Small intestine (tissue), 7 donors: Measurements from ENCODE around the gene PLAAT1. TPM values are rescaled to one million over a fixed set of nuclear protein-coding genes. Genes with fewer than 3 reads are reported as not detected.

Experiments
- DNase-seq, 2 donors: peaks; one replicate each; pipeline versions ENCODE4 v3.0.0 to v3.0.0-alpha.2; 2013
- FAIRE-seq: peaks from 2 replicates; lab custom pipeline; 2012; peaks lifted over from hg19 to GRCh38; lab: Jason Lieb, UNC
- H3K27ac ChIP-seq, 3 donors: one replicate each; pipeline ENCODE4 v1.5.1; 2013; ENCODE audit warnings: low read length in 2 of 3, mild to moderate bottlenecking in 2 of 3, control low read depth in 1 of 3, inconsistent platforms in 1 of 3, low read depth in 1 of 3, moderate library complexity in 1 of 3
- H3K27me3 ChIP-seq, 3 donors: one replicate each; pipeline ENCODE4 v1.6.1; 2013; ENCODE audit warnings: low read length in 3 of 3, inconsistent platforms in 1 of 3; ENCODE audit not compliant: control insufficient read depth in 3 of 3, insufficient read depth in 3 of 3
- H3K36me3 ChIP-seq, 3 donors: one replicate each; pipeline ENCODE4 v1.6.1; 2013; ENCODE audit warnings: low read length in 3 of 3, inconsistent platforms in 1 of 3, low read depth in 1 of 3, mild to moderate bottlenecking in 1 of 3, moderate library complexity in 1 of 3; ENCODE audit not compliant: control insufficient read depth in 3 of 3, insufficient read depth in 2 of 3
- H3K4me1 ChIP-seq, 3 donors: one replicate each; pipeline ENCODE4 v1.6.1; 2013; ENCODE audit warnings: low read length in 2 of 3, inconsistent platforms in 1 of 3, low read depth in 1 of 3, mild to moderate bottlenecking in 1 of 3, moderate library complexity in 1 of 3; ENCODE audit not compliant: control insufficient read depth in 3 of 3, insufficient read depth in 2 of 3
- H3K4me3 ChIP-seq, 3 donors: one replicate each; pipeline ENCODE4 v1.5.1; 2013; ENCODE audit warnings: low read length in 3 of 3, control low read depth in 1 of 3, inconsistent platforms in 1 of 3, low read depth in 1 of 3, mild to moderate bottlenecking in 1 of 3, moderate library complexity in 1 of 3
- H3K9me3 ChIP-seq, 2 donors: one replicate each; pipeline ENCODE4 v1.6.1; 2013; ENCODE audit warnings: low read depth in 1 of 2, low read length in 1 of 2; ENCODE audit not compliant: control insufficient read depth in 2 of 2, insufficient read depth in 1 of 2
- WGBS, 3 donors: extraction: QIAGEN DNeasy Blood & Tissue Kit; methylation state at CpG; one replicate each; pipeline ENCODE4 v1.1.7; 2013; 5-methylcytosine and 5-hydroxymethylcytosine counted together
- polyA plus RNA-seq, 4 donors: library from polyadenylated mRNA; stranded (reverse) in 3 of 4; unstranded in 1 of 4; fragments of 200-250 nt in 3 of 4; fragments of 120-200 nt in 1 of 4; gene quantifications; one replicate each; pipeline versions ENCODE4 v1.2.1 to v1.2.3, GENCODE V29; 2013
- donor health status: healthy with polysubstance abuse.
- donor health status: control.
- donor health status: control.
- donor health status: Bipolar disorder and iron deficiency.
- donor health status: healthy.

The PLAAT1 gene
- polyA plus RNA-seq, 4 donors, result 0.06 to 0.81 (median 0.12) TPM; not detected in 1

- FAIRE-seq, result no peak
- no peak for DNase-seq
- H3K27me3 ChIP-seq, result no peaks in the 10 kb centered on the region
- H3K4me3 ChIP-seq, result no peak overlapping the region
- 76 to 80% (median 79%) methylated on average over 3 of the region's 3 CpGs for WGBS, 3 donors
- no peaks in the 10 kb centered on the region for H3K36me3 ChIP-seq
- no peaks in the 10 kb centered on the region for H3K9me3 ChIP-seq
- no peaks in the 10 kb centered on the region for H3K4me1 ChIP-seq
- H3K27ac ChIP-seq, result no peak overlapping the region
These were observed 28.5 kb downstream of the PLAAT1 start for GRCh38 chr3:193269343-193270028.

DNA sequence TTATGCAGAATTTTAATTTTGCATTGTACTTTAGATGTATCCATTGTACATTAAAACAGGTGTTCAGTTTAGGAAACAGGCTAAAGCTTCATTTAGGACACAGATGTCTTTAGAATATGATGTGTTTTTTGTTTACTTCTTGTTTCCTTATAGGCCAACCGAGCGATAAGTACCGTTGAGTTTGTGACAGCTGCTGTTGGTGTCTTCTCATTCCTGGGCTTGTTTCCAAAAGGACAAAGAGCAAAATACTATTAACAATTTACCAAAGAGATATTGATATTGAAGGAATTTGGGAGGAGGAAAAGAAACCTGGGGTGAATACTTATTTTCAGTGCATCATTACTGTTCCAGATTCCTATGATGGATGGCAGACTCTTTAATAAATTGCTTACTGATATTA, 29.4 kb downstream of the PLAAT1 start:
- H3K27me3 ChIP-seq, result no peaks in the 10 kb centered on the region
- H3K36me3 ChIP-seq, result no peaks in the 10 kb centered on the region
- WGBS, 3 donors, result 23 to 28% (median 28%) methylated on average over 3 of the region's 3 CpGs
- FAIRE-seq, result no peak
- H3K4me3 ChIP-seq, result no peak overlapping the region
- no peaks in the 10 kb centered on the region for H3K4me1 ChIP-seq
- no peaks in the 10 kb centered on the region for H3K9me3 ChIP-seq
- H3K27ac ChIP-seq, result no peak overlapping the region
- DNase-seq, result no peak

DNA sequence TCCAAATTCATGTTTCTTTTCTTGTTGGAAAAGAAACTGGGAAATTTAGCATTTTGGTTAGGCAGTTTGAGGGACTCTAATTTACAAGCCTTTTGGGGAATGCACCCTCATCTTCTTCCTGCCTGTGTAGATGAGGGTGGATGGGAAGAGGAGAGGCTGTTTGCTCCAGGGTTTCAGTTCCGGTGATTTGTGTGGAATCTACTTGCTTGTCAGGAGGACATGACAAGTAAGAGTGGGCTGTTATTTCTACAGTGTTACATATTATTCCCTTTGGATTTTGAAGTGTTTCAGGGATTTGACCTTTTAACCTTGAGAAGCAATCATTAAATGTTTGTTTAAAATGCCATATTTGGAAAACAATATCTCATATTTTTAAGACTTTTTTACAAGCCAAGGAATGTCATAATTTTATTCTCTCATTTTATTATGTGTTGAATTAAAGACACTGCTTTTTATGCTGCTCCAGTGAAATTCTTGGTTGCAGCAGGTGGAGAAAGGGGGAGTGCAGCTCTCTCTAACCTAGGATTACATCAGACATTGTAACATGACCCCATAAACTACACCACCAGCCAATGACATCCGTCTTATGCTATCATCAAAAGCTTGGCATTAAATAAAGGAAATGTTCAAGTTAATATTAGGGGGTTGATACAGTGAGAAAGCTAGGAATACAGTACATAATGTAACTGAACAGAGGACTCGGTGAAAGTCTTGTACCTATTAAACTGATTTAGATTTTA, 30.2 kb downstream of the PLAAT1 start:
- H3K4me3 ChIP-seq, result no peak overlapping the region
- no peak for FAIRE-seq
- no peak for DNase-seq
- H3K27me3 ChIP-seq, result no peaks in the 10 kb centered on the region
- no peaks in the 10 kb centered on the region for H3K36me3 ChIP-seq
- no peaks in the 10 kb centered on the region for H3K4me1 ChIP-seq
- no peaks in the 10 kb centered on the region for H3K9me3 ChIP-seq
- 45 to 71% (median 52%) methylated on average over 3 of the region's 3 CpGs for WGBS, 3 donors
- H3K27ac ChIP-seq, result no peak overlapping the region

- Histone ChIP-seq H3K27ac (no peak overlapping the region), H3K27me3 (peaks cover 0 to 2% (median 0%) of the 10 kb centered on the region in 3 donors), H3K4me1 (no peaks in the 10 kb centered on the region), H3K36me3 (no peaks in the 10 kb centered on the region), H3K9me3 (peaks cover 0 to 7% of the 10 kb centered on the region in 2 donors), H3K4me3 (no peak overlapping the region)
- no peak for FAIRE-seq
- 68 to 82% (median 74%) methylated on average over 3 of the region's 3 CpGs for WGBS, 3 donors
- DNase-seq, result no peak
These were observed 51.4 kb downstream of the PLAAT1 start for GRCh38 chr3:193292386-193292785.

- Histone ChIP-seq H3K4me1 (no peaks in the 10 kb centered on the region), H3K9me3 (peaks cover 0 to 7% of the 10 kb centered on the region in 2 donors), H3K27me3 (peaks cover 0 to 2% (median 0%) of the 10 kb centered on the region in 3 donors), H3K27ac (no peak overlapping the region), H3K4me3 (no peak overlapping the region), H3K36me3 (no peaks in the 10 kb centered on the region)
- no peak for DNase-seq
- 51 to 77% (median 69%) methylated on average over 2 of the region's 2 CpGs for WGBS, 3 donors
- no peak for FAIRE-seq
These were observed 55.0 kb downstream of the PLAAT1 start for GRCh38 chr3:193295985-193296384.

GRCh38 chr3:193297421-193297820, 56.4 kb downstream of the PLAAT1 start:
- FAIRE-seq, result no peak
- H3K27me3 ChIP-seq, result peaks cover 0 to 2% (median 0%) of the 10 kb centered on the region in 3 donors
- no peak overlapping the region for H3K27ac ChIP-seq
- no peaks in the 10 kb centered on the region for H3K36me3 ChIP-seq
- WGBS, 3 donors, result 67 to 77% (median 69%) methylated on average over 5 of the region's 5 CpGs
- no peak for DNase-seq
- no peak overlapping the region for H3K4me3 ChIP-seq
- no peaks in the 10 kb centered on the region for H3K4me1 ChIP-seq
- no peaks in the 10 kb centered on the region for H3K9me3 ChIP-seq

DNA sequence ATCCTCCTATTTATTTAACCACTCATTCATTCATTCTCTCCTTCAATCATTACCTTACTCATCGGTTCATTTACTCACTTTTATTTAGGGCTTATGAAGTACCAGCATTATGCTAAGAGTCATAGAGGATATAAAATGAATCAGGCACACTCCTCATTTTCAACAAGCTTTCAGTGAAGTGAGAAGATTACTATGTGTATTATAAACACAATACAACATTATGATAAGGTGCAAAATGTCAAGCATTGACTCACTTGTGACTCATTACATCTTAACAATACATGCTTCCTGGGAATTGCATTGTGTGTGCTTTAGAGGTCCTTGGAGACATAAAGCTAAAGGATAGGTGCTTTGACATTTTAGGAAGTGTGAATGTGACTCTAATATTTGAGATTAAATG, 60.4 kb downstream of the PLAAT1 start:
- Histone ChIP-seq H3K27me3 (no peaks in the 10 kb centered on the region), H3K9me3 (no peaks in the 10 kb centered on the region), H3K4me3 (no peak overlapping the region), H3K27ac (no peak overlapping the region), H3K36me3 (no peaks in the 10 kb centered on the region), H3K4me1 (no peaks in the 10 kb centered on the region)
- FAIRE-seq (no peak), DNase-seq (no peak)
- 58 to 89% (median 63%) methylated on average over 1 of the region's 1 CpG for WGBS, 3 donors

GRCh38 chr3:193305356-193305755, 64.3 kb downstream of the PLAAT1 start:
- no peak overlapping the region for H3K27ac ChIP-seq
- H3K4me1 ChIP-seq, result no peaks in the 10 kb centered on the region
- H3K4me3 ChIP-seq, result no peak overlapping the region
- no peak for DNase-seq
- no peaks in the 10 kb centered on the region for H3K9me3 ChIP-seq
- no peak for FAIRE-seq
- WGBS, 3 donors, result 73 to 92% (median 89%) methylated on average over 1 of the region's 1 CpG
- peaks cover 0 to 2% (median 0%) of the 10 kb centered on the region in 3 donors for H3K27me3 ChIP-seq
- H3K36me3 ChIP-seq, result no peaks in the 10 kb centered on the region
